8988T (cell line): Measurements from ENCODE around the gene CAMK2D.
"Not testable (repeated sequence)": the region's sequence is repeated elsewhere in the genome, so short reads cannot be mapped to it uniquely, and the experiment has no call there.

Source experiments
- DNase-seq: peaks from one replicate; pipeline ENCODE4 v3.0.0; 2011

Gene CAMK2D

DNA sequence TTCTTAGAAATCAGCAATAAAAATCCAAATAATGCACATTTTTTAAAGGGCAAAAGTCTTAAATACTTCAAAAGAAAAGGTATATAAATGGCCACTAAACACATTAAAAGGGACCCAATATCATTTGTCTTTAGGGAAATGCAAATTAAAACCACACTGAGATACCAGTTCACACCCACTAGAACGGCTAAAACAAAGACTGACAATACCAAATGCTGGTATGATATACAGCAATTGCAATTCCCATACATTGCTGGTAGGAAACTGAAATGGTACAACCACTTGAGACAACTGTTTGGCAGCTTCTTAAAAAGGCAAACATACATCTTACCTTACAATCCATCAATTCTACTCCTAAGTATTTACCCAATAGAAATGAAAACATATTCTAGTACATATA lies 33.7 kb downstream of the CAMK2D start:
- DNase-seq, result no peak

DNA sequence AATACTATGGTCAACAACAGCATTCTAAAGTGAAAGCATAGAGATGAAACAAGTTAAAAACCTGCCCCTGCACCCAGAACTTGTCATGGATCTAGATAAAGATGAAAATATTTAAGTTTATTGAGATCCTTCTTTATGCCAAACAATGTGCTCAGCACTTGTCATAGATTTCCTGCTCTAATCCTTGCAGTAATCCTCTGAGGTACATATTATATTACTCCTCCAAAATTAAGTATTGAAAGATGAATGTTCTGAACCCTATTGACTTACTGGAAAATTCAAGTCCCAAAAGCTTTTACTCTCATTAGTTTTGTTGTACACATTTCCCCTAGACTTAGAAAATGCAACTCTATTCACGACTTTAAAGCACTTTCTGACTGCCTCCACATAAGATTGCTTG lies 35.6 kb downstream of the CAMK2D start:
- no peak for DNase-seq

DNA sequence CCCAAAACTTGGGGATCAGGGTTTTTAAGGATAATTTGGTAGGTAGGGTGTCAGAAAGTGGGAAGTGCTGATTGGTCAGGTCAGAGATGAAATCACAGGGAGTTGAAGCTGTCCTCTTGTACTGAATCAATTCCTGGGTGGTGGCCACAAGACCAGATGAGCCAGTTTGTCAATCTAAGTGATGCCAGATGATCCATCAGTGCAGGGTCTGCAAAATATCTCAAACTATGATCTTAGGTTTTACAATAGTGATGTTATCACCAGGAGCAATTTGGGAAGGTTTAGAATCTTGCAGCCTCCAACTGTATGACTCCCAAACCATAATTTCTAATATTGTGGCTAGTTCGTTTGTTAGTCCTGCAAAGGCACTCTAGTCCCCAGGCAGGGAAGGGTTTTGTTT lies 43.3 kb downstream of the CAMK2D start:
- no peak for DNase-seq

GRCh38 chr4:113711883-113712662 lies 49.5 kb downstream of the CAMK2D start:
- DNase-seq, result no peak

DNA sequence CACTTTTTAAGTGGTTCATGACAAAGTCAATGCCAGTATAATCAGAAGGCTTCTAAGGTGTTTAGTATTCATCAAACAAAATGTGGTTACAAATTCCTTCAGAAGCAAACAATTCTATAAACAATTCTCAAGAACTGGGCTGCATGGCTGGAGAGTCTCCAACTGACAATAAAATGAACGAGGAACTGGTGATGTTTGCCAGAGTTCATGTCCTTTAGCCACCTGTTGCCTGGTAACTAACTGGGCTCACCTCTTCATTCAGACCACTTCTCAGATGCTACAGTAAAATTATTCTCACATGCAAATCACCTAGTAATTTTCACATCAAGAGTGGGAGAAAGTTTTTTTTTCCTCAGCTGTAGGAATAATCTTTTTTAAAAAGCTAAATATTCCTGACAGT lies 53.3 kb downstream of the CAMK2D start:
- no peak for DNase-seq

DNA sequence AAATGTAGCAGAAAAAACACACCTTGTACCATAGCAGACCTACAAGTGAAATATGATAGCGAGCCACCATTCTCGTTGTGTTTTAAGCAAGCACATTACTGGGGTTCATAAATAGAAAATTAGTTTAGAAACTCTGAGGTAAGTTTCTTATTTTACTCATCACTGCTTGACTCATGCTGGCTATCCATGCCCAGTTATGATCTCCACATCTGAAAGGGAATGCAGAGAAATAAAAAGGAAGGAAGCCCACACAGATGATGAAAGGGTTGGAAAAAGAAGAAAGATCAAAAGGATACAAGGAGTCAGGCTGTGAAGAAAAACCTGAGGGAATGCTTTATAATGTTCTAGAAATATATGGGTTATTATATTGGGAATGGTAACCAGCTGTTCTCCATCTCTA lies 54.5 kb downstream of the CAMK2D start:
- no peak for DNase-seq

DNA sequence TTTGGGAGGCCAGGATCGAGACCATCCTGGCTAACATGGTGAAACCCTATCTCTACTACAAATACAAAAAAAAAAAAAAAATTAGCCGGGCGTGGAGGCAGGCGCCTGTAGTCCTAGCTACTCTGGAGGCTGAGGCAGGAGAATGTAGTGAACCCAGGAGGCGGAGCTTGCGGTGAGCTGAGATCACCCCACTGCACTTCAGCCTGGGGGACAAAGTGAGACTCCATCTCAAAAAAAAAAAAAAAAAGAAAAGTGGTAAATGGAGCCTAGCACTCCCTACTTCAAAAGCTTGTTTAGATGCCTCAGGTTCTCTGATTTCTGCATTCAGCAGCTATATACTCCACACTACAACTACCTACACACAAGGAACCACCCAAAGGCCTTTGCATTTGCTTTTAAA lies 56.4 kb downstream of the CAMK2D start:
- not testable (repeated sequence) for DNase-seq

- DNase-seq, result not testable (repeated sequence)
These were observed 58.9 kb downstream of the CAMK2D start for GRCh38 chr4:113702596-113702995.

DNA sequence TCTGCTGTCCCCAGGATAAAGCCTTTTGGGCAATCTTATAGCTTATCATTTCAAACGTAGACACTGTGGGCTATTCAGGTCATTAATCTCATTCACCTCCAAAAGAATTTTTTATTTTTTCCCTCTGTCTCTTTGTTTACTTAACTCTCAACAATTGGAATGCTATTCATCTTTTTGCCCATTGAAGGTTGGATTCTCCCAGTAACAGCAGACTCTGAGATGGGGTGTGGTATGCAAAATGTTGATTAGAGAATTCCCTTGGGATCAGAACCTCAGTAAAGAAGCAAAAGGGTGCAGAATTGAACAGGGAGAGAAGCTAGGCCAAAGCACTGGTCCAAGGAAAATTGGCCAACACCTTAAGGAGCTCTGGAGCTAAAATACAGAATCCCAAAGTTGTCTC lies 60.4 kb downstream of the CAMK2D start:
- DNase-seq, result no peak

DNA sequence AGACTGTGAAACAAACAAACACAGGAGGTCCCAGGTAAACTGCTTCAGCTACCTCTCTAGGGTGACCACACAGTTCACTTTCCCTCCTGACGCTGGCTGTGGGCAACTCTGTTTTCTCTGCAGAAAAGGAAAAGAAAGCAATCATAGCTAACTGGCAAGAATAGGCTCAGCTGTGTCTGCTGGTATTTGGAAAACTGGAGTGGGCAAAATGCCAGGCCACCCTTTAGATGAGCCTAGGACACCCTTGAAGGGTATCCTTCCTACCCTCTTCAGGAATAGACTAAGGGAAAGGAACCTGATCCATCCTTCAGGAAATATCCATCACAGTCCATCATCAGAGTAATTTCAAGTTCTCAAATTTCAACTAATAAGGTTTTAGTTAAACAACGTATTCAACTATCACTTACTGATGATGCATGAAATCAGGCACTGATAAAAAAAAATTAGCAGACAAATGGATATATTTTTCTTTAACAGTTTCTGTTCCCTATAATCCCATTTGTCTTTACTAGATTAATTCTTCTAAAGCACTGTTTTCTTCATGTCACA lies 60.9 kb downstream of the CAMK2D start:
- DNase-seq, result no peak

- DNase-seq, result no peak
These were observed 61.8 kb downstream of the CAMK2D start for GRCh38 chr4:113699772-113700171.

DNA sequence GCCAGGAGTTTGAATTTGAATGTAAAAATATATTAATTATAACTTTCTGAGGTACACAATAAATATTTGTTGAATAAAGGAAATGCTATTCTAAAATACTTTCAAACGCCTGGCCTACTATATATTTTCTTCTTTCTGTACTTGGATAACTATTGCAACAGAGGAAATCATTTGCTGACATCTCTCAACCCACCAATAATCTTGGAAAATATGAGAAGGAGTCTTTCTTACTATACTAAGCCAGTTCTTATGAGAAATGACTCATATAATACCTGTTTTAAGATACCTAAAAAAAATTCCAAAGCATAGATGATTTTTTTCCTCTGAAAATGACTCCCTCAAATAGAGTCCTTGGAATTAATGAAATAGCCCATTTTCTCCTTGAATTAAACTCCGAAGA lies 64.1 kb downstream of the CAMK2D start:
- DNase-seq, result no peak

DNA sequence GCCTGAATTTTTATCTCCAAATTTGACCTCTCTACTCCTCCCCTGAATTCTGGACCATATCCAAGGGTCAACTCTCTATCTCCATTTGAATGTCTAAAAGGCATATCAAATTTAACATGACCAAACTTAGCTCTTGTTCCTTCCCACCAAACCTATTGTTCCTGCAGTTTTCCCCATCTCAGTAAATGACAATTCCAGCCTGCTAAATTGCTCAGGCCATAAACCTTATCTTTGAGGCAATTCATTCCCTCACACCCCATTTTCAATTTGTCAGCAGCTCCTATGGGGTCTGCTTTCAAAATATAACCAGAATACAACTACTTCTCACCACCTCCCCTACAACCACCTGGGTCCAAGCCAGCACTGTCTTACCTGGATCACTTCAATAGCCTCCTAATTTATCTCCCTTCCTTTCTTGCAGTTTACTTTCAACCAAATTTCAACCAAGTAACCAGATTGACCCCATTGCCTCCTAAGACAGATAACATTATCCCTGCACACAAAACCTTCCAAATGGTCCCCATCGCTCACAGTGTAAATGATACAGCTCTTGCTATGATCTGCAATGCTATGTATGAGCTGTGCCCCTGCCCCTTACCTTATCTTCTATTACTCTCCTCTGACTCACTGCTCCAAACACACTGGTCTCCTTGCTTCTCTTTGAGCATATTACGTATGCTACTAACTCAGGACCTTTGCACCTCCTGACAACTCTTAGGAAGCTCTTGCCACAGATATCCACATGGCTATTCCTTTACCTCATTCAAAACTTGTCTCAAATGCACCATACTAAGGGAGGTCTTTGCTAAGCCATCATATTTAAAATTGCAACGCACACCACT lies 66.0 kb downstream of the CAMK2D start:
- DNase-seq, result no peak

DNA sequence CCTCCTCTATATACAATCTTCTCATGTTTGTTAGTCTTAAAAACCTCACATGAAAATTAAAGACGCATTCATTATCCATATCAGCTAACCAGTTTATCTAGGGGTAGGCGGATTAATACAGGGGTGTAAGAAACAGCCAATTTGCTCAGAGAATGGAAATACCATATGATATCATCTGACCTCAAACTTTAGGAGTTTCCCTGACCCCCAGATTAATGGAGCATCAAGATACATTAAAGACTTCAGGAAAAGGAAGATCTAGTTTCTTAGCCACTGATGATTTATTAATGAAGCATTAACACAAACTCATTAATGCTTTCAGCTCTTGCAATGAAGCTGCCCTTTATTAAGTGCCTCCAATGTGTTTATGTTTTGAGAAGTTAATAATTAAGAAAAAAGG lies 67.5 kb downstream of the CAMK2D start:
- DNase-seq, result no peak

GRCh38 chr4:113692809-113693411 lies 68.6 kb downstream of the CAMK2D start:
- no peak for DNase-seq

DNA sequence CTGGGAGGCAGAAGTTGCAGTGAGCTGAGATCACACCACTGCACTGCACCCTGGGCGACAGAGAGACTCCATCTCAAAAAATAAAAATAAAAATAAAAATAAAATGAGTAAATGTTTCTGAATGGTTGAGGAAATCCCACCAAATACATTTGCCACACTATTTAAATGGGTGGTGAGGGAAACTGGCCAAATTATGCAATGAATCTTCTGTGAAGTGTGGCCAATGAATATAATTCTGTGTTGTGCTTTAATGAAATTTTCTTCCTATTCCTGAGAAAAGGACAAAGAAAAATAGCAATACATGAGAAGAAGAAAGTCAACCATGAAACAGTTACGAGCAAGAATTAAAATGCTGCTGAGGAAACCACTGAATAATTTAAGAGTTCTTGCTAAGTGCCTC lies 69.9 kb downstream of the CAMK2D start:
- DNase-seq, result no peak

DNA sequence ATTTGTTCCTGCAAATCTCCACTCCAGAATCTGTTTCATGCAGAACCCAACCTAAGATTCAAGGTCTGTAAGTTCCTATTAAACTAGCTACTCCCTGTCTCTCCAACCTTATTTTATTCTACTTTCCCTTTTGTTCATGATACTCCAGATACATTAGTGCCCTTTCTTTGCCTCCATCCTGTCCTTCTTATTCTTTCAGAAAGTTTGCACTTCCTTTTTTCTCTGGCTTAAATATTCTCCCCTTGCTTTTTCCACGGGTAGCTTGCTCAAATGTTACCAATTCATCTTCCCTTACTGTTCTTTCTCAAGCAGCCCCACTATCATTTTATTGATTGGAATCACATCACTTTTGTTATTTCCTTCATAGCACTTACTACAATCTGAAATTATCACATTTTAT lies 72.1 kb downstream of the CAMK2D start:
- no peak for DNase-seq

- no peak for DNase-seq
These were observed 74.3 kb downstream of the CAMK2D start for GRCh38 chr4:113687067-113687718.

DNA sequence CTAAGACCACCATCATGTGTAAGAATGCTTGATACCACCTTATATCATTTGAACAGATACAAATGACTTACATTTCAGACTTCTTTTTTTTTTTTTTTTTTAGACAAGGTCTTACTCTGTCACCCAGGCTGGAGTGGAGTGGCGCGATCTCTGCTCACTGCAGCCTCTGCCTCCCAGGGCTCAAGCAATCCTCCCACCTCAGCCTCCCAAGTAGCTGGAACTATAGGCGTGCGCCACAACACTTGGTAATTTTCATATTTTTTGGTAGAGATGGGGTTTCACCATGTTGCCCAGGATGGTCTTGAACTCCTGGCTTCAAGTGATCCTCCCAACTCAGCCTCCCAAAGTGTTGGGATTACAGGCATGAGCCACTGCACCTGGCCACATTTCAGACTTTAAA lies 76.4 kb downstream of the CAMK2D start:
- not testable (repeated sequence) for DNase-seq

GRCh38 chr4:113684534-113685091 lies 76.9 kb downstream of the CAMK2D start:
- no peak for DNase-seq

- DNase-seq, result no peak
These were observed 78.6 kb downstream of the CAMK2D start for GRCh38 chr4:113682730-113683537.

GRCh38 chr4:113678641-113679040 lies 82.9 kb downstream of the CAMK2D start:
- DNase-seq, result no peak
